Measurements from ENCODE around the gene OLFML2A. TPM values are rescaled to one million over a fixed set of nuclear protein-coding genes. Genes with fewer than 3 reads are reported as not detected.

Gene OLFML2A
- total and polyA plus RNA-seq, 2 of the 13 experiments (the other 11 are each of a cell fraction or from before 2014, with no cell fraction given): 0.01 to 0.02 TPM

DNA sequence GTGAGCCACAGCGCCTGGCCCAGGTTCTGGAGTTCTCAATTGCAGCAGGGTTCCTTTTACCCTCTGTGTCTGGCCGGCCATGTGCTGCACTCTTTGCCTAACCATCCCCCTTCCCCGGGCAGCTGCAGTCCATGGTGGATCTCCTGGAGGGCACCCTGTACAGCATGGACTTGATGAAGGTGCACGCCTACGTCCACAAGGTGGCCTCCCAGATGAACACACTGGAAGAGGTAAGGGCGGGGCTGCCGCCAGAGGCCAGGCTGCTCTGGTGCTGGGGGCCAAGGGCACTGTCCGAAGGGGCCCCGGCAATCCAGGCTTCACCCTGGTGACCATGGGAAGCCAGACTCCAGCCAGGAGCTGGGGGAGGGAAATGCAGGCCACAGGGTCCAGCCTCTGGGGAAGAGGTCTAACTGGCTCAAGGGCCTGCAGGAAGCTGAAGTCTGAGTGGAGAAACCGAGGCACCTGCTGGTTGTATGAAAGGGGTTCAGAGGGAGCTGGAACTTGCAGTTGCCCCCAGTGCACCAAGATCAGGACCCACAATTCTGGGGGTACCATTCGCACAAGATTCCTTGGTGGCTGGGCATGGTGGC is 18.1 kb downstream of the OLFML2A start (continued):
- TF ChIP-seq SNAPC4 (CRISPR knock-in tag; IDR thresholded peaks at IDR 0.05): no peak
- TF ChIP-seq, protein P1, sequence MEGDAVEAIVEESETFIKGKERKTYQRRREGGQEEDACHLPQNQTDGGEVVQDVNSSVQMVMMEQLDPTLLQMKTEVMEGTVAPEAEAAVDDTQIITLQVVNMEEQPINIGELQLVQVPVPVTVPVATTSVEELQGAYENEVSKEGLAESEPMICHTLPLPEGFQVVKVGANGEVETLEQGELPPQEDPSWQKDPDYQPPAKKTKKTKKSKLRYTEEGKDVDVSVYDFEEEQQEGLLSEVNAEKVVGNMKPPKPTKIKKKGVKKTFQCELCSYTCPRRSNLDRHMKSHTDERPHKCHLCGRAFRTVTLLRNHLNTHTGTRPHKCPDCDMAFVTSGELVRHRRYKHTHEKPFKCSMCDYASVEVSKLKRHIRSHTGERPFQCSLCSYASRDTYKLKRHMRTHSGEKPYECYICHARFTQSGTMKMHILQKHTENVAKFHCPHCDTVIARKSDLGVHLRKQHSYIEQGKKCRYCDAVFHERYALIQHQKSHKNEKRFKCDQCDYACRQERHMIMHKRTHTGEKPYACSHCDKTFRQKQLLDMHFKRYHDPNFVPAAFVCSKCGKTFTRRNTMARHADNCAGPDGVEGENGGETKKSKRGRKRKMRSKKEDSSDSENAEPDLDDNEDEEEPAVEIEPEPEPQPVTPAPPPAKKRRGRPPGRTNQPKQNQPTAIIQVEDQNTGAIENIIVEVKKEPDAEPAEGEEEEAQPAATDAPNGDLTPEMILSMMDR (CRISPR knock-in tag; IDR thresholded peaks at IDR 0.05): peak; percentile 97
- TF ChIP-seq ZNF501 (CRISPR knock-in tag; IDR thresholded peaks at IDR 0.05): peak; percentile 49
- TF ChIP-seq TEAD3 (CRISPR knock-in tag; optimal IDR thresholded peaks at IDR 0.05; ENCODE audit: borderline replicate concordance): peak; percentile 71
- TF ChIP-seq MXD1 (CRISPR knock-in tag; IDR thresholded peaks at IDR 0.05): peak; percentile 39; the same call in 1 of the 2 replicates
- TF ChIP-seq HNF4A (CRISPR knock-in tag; IDR thresholded peaks at IDR 0.05): peak; percentile 67
- no peak for TF ChIP-seq SIX1 (CRISPR knock-in tag; IDR thresholded peaks at IDR 0.05; ENCODE audit: borderline replicate concordance)
- 0 out of 2 replicates have a peak, but pooled peaks have one; percentile 80 for TF ChIP-seq DNMT1 (CRISPR knock-in tag; IDR thresholded peaks at IDR 0.05)
- no peak for TF ChIP-seq GATA4 (IDR thresholded peaks at IDR 0.05; ENCODE audit: borderline replicate concordance, low read depth)
- no peak for TF ChIP-seq ATF1 (CRISPR knock-in tag; IDR thresholded peaks at IDR 0.05)
- TF ChIP-seq ZUFSP (CRISPR knock-in tag; IDR thresholded peaks at IDR 0.05; ENCODE audit: borderline replicate concordance): no peak
- no peak for TF ChIP-seq CCAR2 (optimal IDR thresholded peaks at IDR 0.05; ENCODE audit: low read depth, low read length)
- no peak for TF ChIP-seq SSRP1 (CRISPR knock-in tag; IDR thresholded peaks at IDR 0.05)
- TF ChIP-seq ZBTB10 (CRISPR knock-in tag; IDR thresholded peaks at IDR 0.05; ENCODE audit: borderline replicate concordance): no peak
- TF ChIP-seq RFXAP (CRISPR knock-in tag; IDR thresholded peaks at IDR 0.05; ENCODE audit: borderline replicate concordance): no peak; the same call in 1 of the 2 replicates
- no peak for TF ChIP-seq SOX13 (IDR thresholded peaks at IDR 0.05)
- TF ChIP-seq SOX13 (CRISPR knock-in tag; conservative IDR thresholded peaks at IDR 0.05 in 1 of 2, IDR thresholded peaks at IDR 0.05 in 1 of 2): peak in 1 of 2 experiments; percentile 27; a peak in 1 of 4 replicates
- TF ChIP-seq, protein P2, sequence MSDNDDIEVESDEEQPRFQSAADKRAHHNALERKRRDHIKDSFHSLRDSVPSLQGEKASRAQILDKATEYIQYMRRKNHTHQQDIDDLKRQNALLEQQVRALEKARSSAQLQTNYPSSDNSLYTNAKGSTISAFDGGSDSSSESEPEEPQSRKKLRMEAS (IDR thresholded peaks at IDR 0.05): peak; percentile 49; the same call in 1 of the 2 replicates

Measured in HepG2 (cell line).